Hematopoietic multipotent progenitor cell treated with erythropoietin and hydrocortisone succinate and interleukin-3 and kit ligand, for 6 days (in vitro differentiated cells): ENCODE data around the gene HEPN1.
A peak's percentile ranks its signal among the peaks of the same experiment; 100 is the strongest.

Source experiments
- DNase-seq: peaks from one replicate; pipeline ENCODE4 v3.0.0-alpha.2; 2015

The HEPN1 gene

DNA sequence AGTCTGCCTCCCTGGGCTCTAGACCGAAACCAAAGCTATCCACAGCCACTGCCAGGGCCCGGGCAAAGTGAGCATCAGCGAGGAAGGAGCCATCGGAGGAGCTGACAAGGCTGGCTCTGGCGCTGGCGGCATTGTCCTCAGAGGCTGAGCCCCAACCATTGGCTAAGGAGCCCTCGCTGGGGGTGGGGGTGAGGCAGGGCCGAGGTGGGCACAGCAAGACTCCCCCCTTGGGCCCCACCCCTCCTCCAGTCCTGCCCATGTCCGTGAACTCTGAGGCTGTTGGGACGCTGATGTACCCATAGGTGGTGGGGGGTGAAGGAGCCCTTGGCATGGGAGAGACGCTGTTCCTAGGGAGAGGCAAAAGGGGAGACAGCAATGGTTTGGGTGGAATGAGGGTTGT lies 32.6 kb upstream of the HEPN1 start:
- no peak for DNase-seq

GRCh38 chr11:124886978-124887666 lies 31.9 kb upstream of the HEPN1 start:
- no peak for DNase-seq

DNA sequence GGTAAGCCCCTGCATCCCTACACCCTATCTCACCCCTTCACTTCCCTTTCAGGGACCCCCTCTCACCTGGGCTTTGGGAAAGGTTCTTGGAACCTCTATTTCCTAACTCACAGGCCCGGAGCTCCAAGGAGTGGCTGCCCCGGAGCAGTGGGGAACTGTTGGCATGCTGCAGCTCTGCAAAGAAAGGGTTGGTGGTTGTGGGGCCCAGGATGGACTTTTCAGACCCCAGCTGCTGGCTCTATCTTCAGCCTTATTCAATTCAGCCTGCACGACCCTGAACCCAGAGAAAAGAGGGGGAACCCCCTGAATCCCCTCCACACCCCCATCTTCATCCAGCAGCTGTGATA lies 31.4 kb upstream of the HEPN1 start:
- no peak for DNase-seq

DNA sequence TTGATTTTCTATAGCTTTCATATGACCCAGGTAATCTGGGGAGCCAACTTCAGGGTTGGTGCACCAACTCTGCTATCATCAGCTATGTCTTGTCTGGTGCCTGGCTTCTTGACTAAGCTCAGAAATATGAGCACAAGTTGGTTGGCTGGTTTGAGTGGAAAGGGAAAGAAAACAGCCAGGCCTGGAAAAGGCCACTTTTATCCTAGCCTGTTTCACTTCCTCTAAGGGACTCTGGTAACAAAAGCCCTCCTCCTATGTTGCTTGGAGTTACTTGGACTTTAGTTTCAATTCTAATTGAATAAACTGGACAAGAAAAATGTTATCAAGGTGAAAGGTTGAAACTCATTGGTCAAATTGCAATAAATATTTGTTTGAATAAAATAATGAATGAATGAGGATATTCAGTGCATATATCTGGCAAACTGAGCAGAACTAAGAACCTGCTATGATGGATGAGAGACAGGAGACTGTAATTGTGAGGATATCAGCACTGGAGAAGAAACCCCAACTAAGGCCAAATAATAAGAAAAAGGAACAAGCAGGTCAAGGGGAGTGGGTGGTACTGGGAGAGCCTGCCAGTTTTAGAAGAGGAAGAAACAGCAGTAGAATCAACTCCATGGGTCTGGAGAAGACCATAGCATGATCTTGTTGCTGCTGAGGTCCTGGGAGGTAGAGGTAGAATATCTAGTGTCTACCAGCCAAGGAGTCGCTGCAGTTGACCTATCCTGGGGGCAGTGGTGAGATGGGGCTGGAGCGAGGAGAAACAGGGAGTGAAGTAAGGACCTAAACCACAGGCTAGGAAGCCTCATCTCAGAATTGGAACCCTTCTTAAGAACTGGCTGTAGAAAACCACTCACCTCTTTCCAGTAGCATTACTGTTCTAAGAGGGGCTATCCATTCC lies 29.6 kb upstream of the HEPN1 start:
- DNase-seq, result no peak

GRCh38 chr11:124890151-124890550 lies 28.9 kb upstream of the HEPN1 start:
- no peak for DNase-seq

GRCh38 chr11:124890683-124891372 lies 28.2 kb upstream of the HEPN1 start:
- DNase-seq, result no peak

DNA sequence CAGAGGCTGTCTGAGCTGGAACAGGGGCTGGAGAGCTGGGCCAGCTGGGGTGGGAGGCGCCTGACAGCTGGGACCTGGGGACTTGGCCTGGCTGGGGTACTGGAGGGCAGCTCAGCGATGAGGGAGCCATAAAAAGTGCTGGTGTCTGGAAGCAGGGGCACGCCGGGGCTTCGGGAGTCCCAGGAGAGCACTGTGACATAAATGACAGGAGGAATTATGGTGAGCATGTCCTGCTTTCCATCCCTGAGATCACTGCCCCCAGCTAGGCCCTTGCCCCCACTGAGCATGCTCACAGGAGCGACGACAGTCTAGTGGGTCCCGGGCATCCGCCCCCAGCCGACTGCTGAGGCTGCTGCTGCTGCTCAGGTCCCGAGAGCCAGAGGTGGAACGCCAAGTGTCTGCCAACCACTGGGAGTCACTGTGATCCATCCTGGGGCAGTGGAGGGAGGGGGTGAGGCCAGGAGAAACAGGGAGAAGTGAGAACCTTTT lies 27.6 kb upstream of the HEPN1 start:
- no peak for DNase-seq

DNA sequence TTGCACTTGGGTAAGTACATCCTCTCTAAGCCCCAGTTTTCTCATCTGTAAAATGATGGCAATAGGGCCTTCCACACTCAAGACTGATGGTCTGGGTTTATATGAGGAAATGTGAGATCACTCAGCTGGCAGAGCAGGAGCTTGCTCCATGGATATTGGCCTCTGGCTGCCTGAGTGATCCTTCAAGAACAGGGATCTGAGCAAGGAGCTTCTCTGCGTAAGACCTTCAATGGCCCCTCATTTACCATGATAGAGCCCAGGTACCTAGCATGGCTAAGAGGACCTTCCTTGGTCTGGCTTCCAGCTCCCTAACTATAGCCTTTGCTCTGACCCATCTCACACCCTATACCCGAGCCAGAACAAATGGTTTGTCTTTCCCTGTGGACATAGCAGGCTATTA lies 26.9 kb upstream of the HEPN1 start:
- DNase-seq, result no peak

DNA sequence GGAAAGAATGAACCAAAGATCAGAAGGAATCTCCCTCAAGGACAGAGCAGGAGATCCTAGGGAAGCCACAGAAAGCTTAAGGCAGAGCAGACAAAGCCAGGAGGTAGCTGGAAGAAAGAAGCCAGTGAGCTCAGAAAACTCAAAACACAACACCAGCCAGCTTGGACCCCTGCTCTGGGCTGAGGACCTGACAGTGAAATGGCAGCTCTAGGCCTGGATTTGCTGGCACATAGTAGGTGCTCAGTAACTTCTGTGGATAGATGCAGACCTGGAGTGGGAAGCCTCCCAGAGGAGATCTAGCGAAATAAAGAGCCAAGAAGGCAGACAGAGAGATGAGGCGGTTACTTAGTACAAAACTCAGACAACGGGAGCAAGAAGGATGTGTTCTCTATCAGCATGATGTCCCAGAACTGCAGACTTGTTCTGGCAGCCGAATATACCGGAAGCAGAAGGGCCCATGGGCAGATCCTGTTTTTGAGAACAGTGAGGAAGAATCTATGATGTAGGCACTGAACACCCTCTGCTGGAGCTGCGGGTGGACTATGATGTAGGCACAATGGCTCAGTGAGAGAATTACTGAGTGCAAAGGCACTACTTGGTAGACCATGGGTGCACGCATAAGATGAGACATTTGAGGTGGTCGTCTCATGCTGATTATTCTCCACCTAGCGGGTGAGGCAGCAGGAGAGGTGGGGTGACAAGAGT lies 26.1 kb upstream of the HEPN1 start:
- peak; percentile 27 for DNase-seq

DNA sequence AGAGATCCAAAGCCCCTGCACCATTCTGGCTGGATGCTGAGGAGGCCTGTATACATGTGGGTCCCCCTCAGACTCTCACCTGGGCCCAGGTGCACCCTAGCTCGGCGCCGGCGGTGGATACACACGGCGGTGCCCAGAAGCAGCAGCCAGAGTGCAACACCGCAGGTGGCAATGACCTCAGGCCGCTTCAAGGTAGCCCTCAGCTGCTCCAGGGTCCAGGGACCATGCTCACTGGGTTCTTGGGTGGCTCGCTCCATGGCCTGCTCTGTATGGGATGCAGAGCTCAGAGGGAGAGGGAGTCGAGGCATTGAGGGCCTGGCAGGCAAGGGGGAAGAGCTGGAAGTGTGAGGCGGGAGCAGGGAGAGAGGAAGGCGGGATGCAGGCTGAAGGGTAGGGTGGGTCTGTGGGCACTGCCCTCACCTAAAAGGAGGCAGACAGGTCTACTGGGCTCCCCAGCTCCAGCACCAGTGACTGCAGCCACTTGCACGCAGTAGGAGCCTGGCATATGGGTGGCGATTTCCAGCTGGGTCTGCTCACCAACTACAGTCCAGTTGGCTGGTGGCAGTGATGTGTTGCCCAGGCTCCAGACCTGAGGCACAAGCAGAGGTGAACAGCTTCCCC lies 25.2 kb upstream of the HEPN1 start:
- DNase-seq, result no peak

DNA sequence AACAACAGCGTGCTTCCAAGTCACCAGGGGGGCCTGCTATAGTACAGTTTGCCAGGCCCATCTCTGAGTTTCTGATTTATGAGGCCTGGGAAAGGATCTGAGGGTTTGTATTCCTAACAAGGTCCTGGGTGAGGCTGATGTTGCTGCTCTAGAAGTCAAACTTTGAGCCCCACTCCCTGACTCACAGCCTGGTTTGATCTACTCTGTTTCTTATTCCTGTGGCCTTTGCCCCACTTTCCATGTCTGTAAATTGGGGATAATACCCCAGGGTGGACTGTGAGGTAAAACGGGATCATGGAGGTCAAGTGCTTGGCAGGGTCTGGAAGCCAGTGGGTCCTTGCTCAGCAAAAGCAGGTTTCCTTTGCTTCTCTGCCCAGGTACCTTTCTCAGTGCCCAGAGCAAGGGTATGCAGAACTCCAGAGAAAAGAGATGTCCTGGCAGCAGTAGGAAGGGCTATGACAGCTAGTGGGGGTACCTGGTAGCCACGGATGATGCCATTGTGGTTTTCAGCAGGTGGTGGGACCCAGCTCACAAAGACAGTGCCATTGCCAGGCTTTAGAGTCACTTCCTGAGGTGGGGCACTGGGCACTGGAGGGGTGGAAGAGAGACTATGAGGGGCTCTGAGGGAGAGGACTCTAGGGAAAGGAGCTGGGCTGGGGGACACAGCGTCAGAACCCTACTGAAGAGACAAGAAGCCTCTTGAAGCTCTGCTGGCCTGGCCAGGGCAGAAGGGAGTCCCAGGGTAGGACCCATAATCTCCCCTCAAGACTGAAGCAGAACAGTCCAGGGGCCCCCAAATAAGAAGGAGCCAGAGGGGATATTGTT lies 24.2 kb upstream of the HEPN1 start:
- DNase-seq, result no peak

GRCh38 chr11:124895471-124895971 lies 23.5 kb upstream of the HEPN1 start:
- DNase-seq, result no peak

DNA sequence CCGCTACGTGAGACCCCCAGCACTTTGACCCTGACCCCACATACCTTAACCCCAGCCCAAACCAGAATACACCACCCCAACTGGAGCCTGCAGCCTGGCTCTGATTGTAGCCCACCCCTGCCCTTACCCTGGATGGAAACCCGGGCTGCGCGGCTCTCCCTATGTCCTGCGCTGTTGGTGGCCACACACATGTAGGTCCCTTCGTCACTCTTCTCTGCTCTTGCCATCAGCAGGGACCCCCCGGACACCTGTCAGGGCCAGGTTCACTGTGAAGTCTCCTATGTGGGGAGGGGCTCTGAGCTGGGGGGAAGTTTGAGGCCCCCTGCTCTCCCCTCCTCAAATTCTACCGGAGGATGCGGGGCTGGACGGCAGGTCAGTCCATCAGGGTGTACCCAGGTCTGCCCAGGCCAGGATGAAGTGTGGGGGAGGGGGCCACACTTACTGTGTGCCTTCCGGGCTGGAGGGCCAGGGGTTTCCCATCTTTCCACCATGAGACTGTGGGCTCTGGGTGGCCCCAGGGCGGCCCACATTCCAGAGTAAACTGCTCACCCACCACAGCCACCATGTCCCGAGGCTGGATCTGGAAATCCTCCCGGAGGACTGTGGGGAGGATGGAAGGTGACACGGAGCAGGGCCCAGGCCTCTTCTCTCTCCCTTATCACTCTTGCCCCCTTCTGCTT lies 22.8 kb upstream of the HEPN1 start:
- no peak for DNase-seq

DNA sequence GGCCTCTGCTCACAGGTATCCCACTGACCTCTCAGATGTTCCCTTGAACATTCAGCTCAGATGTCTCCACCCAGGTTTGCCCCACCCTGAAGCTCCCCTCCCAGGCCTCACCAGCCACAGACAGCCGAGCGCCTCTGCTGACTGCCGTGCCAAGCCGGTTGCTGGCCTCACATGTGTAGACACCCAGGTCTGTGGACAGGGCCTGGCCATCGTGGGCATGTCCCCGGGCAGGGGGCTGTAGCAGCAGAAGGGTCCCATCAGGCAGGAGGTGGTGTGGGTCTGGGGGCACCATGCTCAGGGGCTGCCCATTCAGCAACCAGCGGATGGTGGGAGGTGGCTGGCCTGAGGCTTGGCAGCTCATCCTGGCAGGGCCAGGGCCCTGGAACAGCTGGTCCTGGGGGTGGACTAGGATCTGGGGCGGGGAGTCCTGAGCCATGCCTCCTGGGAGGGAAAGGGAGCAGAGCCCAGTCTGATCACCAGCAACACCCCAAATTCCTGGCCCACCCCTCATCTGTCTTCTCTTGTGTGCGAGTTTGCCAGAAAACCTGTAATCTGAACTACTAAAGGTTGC lies 22.1 kb upstream of the HEPN1 start:
- no peak for DNase-seq

DNA sequence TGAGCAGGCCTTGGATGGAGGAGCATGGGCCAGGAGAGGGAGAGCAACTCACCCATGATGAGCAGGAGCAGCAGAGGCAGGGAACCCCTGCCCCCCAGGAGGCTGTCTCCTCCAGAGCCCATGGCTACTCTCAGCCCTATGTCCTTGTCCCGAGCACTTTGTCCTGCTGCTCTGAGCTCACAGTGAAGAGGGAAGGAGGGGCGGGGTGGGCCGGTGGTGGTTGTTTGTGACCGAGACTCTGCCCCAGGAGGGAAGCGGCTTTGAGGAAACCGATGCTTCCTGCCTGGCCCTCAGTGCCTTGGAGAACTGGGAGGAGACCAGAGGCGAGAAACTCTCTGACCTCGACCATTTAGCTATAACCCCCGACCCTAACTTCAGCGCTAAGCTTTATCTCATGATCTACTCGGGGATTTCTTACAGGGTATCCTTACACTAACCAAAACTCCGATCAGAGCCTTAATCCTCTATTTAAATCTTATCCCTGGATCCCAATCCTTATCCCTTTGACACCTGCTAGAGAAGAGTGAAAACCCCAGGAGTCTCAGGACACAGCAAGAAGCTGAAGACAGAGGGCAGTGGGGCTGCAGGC lies 21.3 kb upstream of the HEPN1 start, which contains the start of gene ROBO4:
ROBO4 (minus strand) TSS at position 192 of the 589 bp plus-strand sequence; CDS start at position 122, 70 bp downstream.
- no peak for DNase-seq

GRCh38 chr11:124898263-124898680 lies 20.8 kb upstream of the HEPN1 start:
- DNase-seq, result no peak

- DNase-seq, result no peak
Observed at GRCh38 chr11:124898711-124899110, 20.3 kb upstream of the HEPN1 start.

- no peak for DNase-seq
Observed at GRCh38 chr11:124899383-124900145, 19.5 kb upstream of the HEPN1 start.

DNA sequence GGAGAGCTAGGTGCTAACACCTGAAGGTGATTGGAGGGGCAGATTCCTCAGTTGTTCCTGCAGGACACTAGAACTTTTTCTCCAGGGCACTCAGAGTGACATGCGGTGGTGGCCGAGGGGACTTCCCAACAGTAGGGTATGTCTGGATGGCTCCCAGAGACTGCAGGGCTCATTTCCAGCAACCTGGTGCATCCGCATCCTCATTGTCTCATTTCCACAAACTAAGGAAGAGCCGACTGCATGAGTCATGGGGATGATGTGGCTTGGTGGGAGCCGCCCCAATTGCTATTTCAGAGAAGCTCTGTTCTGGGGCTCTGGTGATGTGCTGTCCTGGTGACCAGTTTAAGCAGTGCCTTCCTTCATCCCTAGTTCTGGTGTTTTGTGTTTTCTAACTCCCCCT lies 18.6 kb upstream of the HEPN1 start:
- no peak for DNase-seq
